ENCODE data around the gene IRX2. TPM values are rescaled to one million over a fixed set of nuclear protein-coding genes. Genes with fewer than 3 reads are reported as not detected.

The IRX2 gene
- total RNA-seq, 1 donor from 2014 or later: 56.4 TPM

DNA sequence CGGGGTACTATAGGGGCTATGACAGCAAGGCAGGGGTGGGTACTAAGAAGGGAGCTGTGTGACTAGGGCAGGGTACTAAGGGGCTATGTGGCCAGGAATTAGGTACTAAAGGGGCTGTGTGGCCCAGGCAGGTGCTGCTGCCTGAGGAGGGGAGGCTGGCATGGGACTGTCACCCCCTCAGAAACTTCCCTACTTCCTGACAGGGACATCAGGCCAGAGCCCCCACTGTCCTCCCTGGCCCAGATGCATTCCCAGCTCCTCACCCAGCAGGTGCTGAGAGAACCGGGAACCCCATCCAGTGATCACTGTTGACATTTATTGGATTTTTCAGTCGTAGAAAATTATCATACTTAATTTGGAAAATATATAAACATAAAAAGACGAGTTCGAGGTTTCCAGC, 26.6 kb downstream of the IRX2 start:
- Histone ChIP-seq H3K27ac (no peak overlapping the region), H3K36me3 (no peaks in the 10 kb centered on the region), H3K4me1 (no peaks in the 10 kb centered on the region), H3K4me3 (no peak overlapping the region), H3K27me3 (no peaks in the 10 kb centered on the region), H3K9me3 (no peaks in the 10 kb centered on the region)
- TF ChIP-seq, protein P1, sequence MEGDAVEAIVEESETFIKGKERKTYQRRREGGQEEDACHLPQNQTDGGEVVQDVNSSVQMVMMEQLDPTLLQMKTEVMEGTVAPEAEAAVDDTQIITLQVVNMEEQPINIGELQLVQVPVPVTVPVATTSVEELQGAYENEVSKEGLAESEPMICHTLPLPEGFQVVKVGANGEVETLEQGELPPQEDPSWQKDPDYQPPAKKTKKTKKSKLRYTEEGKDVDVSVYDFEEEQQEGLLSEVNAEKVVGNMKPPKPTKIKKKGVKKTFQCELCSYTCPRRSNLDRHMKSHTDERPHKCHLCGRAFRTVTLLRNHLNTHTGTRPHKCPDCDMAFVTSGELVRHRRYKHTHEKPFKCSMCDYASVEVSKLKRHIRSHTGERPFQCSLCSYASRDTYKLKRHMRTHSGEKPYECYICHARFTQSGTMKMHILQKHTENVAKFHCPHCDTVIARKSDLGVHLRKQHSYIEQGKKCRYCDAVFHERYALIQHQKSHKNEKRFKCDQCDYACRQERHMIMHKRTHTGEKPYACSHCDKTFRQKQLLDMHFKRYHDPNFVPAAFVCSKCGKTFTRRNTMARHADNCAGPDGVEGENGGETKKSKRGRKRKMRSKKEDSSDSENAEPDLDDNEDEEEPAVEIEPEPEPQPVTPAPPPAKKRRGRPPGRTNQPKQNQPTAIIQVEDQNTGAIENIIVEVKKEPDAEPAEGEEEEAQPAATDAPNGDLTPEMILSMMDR (IDR thresholded peaks at IDR 0.05): no peak
- DNase-seq (no peak), ATAC-seq (no peak)
- intact Hi-C loops (cut with DNase I): no loop called here

DNA sequence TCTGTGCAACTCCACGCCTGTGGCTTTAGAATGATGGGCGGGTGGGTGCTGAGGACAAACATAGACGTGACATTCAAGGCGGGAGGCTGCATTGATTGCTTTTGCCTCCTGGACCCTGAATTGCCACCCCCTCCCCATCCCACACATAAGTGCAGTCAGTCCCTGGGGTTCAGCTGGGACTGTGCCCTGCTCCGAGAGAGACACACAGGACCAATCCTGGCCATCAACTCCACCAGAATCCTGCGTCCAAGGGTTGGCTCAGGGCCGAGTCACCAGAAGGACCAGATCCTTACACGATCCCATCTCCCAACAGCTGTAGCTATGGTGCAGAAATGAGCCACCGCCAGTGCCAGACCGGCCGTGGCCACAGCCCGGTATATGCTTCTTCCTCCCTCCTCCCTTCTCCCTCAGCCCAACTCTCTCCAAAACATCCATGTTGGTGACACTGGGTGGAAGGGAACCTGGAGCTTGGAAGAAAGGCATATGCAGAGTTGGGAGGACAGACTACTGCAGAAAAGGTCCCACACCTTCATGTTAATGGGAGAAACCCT, 27.4 kb downstream of the IRX2 start:
- Histone ChIP-seq H3K9me3 (no peaks in the 10 kb centered on the region), H3K27me3 (no peaks in the 10 kb centered on the region), H3K4me3 (no peak overlapping the region), H3K27ac (no peak overlapping the region), H3K36me3 (no peaks in the 10 kb centered on the region), H3K4me1 (no peaks in the 10 kb centered on the region)
- intact Hi-C loops (cut with DNase I): no loop called here
- DNase-seq (no peak), ATAC-seq (no peak)
- TF ChIP-seq, protein P1 (IDR thresholded peaks at IDR 0.05): no peak

DNA sequence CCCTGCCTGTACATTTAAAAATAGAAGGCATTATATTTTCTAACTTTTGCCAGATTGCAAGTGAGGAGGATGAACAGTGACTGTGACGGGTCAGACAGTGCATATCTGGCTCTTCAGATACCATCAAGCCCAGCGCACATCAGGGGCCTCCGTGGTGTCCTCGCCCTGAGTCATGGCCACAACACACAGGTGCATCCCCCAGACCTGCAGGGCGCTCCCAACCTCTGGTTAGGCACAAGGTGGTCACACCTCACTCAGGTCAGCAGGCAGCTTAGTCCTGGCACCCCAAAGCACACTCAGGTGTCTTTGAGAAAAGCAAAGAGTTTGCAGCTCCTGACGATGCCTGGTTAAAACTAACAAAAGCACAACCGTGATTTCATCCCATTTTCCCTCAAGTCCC, 28.6 kb downstream of the IRX2 start:
- H3K9me3 ChIP-seq: no peaks in the 10 kb centered on the region
- DNase-seq: no peak
- intact Hi-C loops (cut with DNase I): no loop called here
- H3K27ac ChIP-seq: no peak overlapping the region
- H3K27me3 ChIP-seq: no peaks in the 10 kb centered on the region
- H3K4me1 ChIP-seq: no peaks in the 10 kb centered on the region
- H3K4me3 ChIP-seq: no peak overlapping the region
- no peak for ATAC-seq
- TF ChIP-seq, protein P1 (IDR thresholded peaks at IDR 0.05): no peak
- no peaks in the 10 kb centered on the region for H3K36me3 ChIP-seq

DNA sequence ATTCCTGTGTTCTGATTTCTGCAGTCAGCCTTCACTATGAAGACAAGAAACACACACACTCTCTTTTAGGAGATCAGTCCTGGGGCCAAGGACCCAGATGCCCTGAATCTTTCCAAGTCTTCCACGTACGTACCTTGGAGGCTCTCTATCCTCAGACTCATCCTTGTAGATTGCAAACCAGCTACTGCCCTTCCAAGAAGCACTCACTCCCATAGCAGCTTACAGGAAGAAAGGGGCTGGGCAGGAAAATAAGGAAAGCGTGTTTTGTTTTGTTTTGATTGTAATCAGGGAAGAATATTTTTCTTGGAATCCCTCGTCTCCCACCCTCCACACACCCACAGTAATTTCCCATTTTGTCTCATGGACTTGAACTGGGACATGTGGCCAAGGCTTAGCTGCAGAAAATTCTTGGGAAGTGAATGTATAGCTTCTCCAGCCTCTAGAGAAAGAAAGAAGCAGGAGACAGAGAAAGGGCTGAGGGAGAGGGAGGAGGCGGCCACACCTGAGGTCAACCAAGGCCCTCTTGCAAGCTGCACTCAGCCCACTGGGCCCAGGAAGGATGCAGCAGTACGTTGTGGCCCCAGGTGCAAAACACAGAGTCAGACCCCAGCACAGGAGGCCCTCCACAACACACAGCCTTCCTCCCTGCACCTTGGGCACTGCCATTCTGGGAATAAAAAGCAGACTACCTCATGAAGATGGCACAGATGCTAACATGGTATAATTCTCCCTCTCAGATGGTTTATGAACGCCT, 29.9 kb downstream of the IRX2 start:
- intact Hi-C loops (cut with DNase I): no loop called here
- TF ChIP-seq, protein P1 (IDR thresholded peaks at IDR 0.05): no peak

DNA sequence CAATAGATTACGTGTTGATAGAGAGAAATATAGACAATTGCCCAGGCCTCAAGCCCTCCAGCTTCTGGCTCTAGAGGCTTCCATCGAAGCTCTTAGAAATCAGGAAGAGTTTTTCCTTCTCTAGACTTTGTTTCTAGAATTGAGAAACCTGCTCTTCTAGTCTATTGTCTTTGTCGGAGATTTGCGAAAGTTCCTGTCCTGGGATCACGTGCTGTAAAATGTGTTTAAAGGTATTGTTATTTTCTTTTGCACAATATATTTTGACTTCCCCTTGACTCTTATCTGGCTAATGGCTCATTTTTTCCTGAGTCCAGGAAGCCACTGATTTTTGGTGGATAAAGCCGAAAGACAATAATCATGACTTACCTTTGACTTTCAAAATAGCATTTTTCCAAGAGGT, 32.1 kb downstream of the IRX2 start:
- no peaks in the 10 kb centered on the region for H3K27me3 ChIP-seq
- intact Hi-C loops (cut with DNase I): no loop called here
- ATAC-seq (no peak), DNase-seq (no peak)
- TF ChIP-seq, protein P1 (IDR thresholded peaks at IDR 0.05): no peak
- no peaks in the 10 kb centered on the region for H3K9me3 ChIP-seq
- H3K4me3 ChIP-seq: no peak overlapping the region
- H3K27ac ChIP-seq: no peak overlapping the region
- H3K36me3 ChIP-seq: no peaks in the 10 kb centered on the region
- no peaks in the 10 kb centered on the region for H3K4me1 ChIP-seq

More for the DNA sequence above, 29.9 kb downstream of the IRX2 start:
- DNase-seq (no peak), ATAC-seq (no peak)
- Histone ChIP-seq H3K4me3 (no peak overlapping the region), H3K4me1 (no peaks in the 10 kb centered on the region), H3K27ac (no peak overlapping the region), H3K9me3 (no peaks in the 10 kb centered on the region), H3K27me3 (no peaks in the 10 kb centered on the region), H3K36me3 (no peaks in the 10 kb centered on the region)
